SW 1271 (cell line): ENCODE measurements around the gene KCNQ1.

Experiments
- DNase-seq, 2 experiments: peaks; one replicate each; lab custom pipeline; 2025; lab: John Stamatoyannopoulos, UW

KCNQ1 gene

DNA sequence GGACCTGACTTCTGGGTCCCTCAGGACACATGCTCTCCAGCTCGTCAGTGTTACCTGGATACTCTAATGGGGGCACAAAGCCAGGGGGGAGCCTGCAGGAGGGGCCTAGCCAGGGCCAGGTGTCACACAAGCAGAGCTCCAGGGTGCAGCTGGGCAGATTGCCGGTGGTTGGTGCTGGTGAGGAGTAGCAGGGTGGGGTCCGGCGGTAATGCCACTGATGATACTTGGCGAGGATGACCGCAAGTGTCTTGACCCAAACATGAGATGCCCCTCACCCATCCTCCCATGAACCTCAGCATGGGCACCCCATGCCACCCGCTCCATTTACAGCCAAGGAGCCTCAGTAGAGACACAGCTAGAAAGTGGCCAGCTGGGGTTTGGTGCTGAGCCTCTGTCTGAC lies 270.1 kb downstream of the KCNQ1 start:
- no peak for DNase-seq

DNA sequence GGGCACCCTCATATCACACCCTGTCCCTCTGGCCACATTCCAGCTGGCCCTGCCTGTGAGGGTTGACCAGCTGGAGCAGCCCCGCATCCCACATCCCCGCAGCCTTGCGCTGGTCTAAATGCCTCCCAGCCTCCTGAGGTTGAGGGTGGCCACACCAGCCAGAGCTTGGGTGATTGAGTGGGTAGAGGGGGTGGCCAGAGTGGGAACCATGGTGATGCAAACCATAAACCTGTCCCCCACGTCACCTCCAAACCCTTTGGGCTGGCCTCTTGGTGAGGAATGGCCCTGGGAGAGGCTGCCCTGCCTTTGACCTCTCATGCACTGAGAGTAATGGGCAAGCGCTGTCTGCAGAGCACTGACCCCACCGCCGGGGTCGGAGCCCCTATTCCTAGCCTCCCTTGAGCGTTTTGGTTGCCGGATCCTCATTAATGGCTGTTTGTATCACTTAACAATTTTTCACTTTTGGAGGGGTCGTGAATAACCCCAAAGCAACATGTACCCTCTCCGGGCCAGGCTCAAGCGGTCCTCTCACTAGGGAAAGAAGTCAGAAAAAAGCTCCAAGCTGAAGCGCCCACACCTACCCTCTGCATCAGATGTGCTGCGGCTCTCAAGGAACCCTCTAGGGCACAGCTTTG lies 271.0 kb downstream of the KCNQ1 start:
- DNase-seq = no peak

DNA sequence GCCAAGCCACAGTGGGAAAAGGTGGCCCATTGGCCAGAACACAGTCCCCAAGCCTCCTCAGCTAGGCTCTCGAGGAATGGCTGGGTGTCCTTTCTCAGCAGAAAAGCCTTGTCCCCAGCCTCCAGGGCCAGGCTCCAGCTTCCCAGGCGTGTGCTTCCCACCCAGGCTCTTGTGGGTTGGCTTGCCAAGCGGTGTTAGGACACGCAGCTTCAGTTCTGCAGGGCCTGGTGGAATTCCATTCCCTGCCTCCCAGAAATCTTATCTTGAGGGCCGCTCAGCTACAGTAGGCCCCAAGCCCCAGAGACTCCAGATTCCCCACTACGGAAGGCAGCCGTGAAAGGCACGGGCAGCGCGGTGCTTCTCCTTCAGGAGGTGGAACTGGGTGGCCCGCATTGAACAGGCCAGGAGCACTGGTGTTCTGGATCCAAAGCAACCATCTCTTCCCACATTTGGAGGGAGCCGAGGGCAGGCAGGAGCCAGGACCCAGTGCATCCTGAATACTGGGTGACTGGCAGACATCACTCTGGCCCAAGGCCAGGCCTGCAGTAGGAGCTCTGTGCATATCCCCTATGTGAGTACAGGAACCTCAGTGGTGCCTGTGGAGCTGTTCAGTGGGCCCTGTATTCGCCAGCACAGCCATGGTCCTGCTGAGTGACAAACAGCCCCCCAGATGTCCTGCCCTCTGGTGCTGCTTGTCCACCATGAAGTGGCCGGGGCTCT lies 271.7 kb downstream of the KCNQ1 start:
- no peak for DNase-seq

DNA sequence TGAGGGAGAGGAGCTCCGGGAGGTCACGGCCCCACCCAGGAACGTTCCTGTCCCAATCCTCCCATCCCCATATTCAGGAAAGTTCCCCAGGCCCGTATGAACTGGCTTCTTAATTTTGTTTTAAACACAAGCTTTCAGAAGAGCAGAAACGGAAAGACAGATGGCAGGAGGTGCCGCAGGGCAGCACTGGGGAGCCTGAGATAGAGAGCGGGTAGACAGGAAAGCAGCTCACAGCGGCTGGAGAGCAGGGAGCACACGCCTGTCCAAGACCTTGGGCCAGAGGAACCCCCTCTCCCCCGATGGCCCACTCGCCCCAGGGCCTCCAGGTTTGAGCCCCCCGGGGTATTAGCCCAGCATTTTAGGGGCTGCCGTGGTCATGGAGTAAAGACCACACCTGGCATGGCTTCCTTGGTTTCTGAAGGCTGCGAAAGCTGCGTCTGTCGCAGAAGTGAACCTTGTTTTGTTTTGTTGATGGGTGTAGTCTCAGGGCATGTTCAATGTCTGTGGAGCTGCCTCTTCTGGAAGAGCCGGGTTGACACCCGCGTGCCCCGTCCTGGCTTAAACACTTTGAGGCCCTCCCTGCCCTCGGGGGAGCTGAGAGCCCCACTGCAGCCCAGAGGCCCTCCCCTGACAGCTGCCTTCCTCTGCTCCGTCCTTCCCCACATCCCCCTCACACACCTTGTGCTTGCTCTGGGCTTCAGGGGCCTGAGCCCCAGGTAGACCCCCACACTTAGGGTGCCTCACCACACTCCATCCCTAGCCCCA lies 272.9 kb downstream of the KCNQ1 start:
- no peak for DNase-seq

- no peak for DNase-seq
These were observed 274.1 kb downstream of the KCNQ1 start for GRCh38 chr11:2718817-2719438.

GRCh38 chr11:2719831-2720590 lies 275.2 kb downstream of the KCNQ1 start:
- no peak for DNase-seq

DNA sequence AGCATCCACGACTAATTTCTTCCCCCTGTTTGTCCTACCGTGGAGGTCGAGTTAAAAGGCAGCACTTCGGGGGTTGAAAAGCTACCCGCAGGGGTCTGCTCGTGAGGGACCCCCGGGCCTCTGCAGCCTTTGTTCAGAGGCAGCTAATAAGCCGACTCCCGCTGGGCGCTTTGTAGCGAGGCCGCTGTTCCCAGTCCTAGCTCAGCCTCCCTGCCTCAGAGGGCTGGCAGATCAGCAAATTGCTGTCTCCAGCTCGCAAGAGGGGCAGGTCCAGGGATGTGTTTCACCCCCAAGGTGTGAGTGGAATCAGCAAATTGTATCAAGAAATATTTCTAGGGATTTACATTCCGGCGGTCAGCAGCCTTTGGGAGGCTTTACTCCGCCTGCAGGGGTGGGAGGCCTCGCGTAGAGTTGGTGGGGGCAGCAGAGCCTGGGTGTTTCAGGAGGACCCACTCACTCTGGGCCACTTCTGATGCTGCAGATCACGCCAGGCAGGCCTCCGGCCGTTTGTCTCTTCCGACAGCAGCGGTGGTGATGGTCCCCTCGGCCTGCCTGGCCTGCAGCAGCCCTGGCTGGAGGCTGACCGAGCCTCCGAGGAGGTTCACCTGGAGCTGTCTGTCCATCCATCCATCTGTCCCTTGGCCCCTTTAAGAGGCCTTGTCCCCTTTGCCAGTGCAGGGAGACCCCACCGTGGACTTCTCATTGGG lies 276.6 kb downstream of the KCNQ1 start:
- no peak for DNase-seq

- no peak for DNase-seq
These were observed 278.1 kb downstream of the KCNQ1 start for GRCh38 chr11:2722955-2723354.

GRCh38 chr11:2724104-2724503 lies 279.3 kb downstream of the KCNQ1 start:
- DNase-seq = no peak

DNA sequence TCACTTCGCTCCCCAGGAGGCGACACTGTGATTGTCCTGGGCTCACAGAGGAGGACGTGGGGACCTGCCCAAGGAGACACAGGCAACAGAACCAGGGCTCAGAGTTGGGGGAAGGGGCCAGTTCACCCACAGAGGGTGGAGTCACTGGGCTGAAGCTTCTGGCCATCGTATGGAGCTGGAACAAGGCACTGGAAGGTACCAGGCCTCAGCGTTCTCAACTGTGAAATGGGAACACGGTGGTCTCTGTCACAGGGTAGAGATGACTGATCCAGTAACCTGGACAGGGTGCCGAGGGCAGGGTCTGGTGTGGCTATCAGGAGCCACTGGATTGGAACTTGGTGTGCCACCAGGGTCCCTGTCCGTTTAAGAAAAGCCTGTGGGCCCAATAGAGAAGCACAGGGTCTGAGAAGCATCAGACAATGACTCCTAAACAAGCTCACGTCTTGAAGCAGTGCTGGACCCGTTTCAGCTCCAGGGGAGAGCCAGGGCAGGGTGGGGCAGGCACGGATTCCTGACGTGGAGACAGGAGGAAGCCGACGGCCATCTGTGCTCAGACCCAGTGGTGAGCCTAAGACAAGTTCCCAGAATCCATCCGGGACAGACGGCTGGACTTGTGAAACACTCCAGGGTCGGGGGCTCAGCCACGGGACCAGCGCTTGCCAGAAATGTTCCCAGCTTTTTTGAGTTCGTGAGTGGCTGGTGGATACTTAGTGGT lies 280.0 kb downstream of the KCNQ1 start:
- no peak for DNase-seq

GRCh38 chr11:2725368-2726300 lies 280.8 kb downstream of the KCNQ1 start:
- DNase-seq = no peak

DNA sequence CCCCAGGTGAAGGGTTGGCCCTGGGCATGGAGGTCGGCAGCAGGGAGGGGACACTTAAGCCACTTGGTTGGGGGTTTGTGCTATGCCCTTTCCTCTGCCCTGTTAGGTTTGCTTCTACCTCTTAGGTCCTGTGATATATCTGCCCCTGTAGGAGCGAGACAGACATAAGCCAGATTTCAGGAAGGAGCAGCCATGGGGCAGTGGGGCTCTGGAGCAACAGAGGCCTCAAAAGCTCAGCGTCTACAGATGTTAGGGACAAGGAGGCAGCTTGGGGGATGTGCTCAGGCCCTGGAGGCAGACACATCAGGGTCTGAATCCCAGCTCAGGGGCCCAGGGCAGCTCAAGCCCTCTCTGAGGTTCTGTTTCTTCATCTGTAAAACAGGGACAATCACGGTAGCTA lies 282.2 kb downstream of the KCNQ1 start:
- DNase-seq = no peak

DNA sequence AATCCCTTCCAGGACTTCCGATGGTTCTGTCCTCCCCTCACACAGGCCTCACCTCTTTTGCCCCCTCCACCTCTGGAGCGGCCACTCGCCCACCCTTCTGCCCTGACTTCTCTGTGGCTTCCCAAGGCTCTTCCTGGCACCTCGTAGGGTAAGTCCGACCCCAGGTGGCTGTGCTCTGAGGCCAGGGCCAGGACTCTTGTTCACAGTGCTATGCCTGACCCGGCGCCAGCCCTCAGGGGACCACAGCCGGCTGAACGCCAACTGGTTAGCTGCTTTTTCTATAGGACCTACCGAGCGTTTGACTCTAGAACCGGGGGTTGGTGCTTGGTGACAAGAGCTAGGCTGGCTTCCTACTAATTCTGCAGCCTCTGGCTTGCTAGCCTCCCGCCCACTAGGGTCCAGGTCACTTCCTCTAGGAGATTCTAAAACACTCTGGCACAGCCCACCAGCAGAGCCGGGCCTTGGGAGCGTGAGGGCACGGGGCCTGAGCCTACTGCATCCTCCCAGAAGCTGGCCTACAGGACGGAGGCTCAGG lies 283.4 kb downstream of the KCNQ1 start:
- DNase-seq = no peak

GRCh38 chr11:2728663-2729332 lies 284.0 kb downstream of the KCNQ1 start:
- no peak for DNase-seq

DNA sequence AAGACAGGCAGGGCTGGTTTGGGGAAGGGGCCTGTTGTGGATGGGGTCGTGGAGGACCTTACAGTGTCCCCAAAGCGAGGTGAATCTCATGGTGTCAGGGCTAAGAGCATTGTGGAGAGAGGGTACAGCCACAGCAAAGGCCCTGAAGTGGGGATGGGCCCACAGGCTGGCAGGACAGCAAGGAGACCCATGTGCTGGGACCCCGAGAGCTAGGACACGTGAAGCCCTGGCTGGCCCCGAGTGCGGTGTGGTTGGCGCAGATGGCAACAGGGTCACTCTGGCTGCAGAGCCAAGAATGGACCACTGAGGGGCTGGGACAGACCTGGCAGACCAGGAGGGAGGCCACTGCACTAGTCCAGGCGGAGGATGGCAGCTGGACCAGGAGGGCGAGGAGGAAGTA lies 285.0 kb downstream of the KCNQ1 start:
- DNase-seq = no peak

DNA sequence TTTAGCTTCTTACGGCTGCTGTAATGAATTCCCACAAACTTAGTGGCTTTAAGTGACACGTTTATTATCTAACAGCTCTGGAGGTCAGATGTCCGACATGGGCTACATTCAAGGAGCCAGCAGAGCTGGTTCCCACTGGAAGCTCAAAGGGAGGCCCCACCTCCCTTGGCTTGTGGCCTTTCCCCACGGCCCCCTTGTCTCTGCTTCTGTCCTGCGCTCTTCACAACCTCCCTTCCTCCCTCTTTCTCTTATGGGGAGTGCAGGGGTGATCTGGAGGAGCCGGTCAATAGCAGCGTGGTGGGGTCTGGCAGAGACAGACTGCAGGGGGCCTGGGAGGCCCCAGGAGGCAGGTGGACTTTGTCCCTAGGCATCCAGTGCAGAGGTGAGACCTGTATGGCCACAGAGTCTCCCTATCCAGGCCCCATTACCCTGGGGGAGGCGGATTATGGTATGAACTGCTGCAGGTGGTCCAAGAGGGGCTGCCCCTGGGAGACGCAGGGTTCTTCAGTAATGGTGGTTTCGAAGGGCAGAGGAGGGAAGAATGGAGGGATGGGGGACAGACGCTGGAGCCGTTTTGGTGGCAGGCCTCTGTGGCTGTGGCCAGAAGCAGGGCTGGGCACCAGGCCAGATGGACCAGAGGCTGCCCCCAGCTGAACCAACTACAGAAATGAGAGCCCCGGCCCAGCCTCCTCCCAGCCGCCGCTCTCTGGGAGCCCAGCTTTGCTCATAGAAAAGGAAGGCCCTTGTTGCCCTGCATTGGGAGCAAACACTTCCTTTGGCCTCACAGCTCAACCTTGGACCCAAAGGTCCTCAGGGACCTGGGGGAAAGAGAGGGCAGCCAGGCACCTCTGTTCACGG lies 285.7 kb downstream of the KCNQ1 start:
- DNase-seq = no peak
